HG03571 (cell line): ENCODE measurements around the gene STRIP2.
"Not testable (repeated sequence)": the region's sequence is repeated elsewhere in the genome, so short reads cannot be mapped to it uniquely, and the experiment has no call there.

ENCODE experiments used
- ATAC-seq: cut with Tn5 transposase; IDR thresholded peaks from one replicate; pipeline ENCODE4 v1.9.1; 2021; ENCODE audit not compliant: unreplicated experiment

STRIP2 gene

DNA sequence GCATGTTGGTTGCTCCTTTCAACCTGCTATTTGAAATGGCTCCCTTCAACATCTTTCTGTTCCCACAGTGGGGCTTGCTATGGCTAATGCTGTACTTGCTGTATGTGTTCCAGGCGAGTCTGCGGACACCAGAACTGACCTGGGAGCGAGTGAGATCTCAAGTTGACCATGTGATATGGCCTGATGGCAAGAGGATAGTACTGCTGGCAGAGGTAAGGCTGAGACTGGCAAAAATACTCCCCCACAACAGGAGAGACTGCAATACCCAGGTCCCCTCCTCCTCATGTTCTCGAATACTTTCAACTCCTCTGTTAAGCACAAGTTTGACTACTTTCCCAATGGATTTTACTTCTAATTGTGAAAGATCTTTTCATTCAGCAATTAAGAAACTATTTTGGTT lies 11.5 kb upstream of the STRIP2 start:
- ATAC-seq = no peak

DNA sequence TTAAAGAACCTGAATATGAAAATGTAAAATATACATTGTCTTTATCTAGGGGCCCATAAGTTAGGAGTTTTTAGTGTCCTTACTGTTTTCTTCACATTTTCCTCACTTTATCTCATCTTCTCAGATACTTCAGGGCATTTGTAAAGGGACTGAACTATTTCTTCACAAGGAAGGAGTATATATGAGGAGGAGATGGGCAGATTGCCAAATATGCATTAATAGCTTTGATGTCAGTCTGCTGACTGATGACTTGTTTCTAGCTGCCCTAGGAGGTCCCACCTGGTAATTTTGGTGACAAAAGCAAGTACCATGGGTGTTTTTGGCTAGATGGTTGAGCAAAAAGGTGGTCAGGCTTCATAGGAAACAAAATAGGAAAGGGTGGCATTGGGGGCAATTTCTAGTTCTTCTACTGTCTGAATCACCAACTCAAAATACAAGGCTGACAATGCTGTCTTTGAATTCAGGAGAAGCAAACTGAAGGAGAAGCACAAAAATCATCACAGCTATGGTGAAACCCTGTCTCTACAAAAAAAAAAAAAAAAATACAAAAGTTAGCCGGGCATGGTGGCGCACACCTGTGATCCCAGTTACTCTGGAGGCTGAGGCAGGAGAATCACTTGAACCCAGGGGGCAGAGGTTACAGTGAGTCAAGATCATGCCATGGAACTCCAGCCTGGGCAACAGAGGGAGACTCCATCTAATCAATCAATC lies 10.4 kb upstream of the STRIP2 start:
- no peak for ATAC-seq

DNA sequence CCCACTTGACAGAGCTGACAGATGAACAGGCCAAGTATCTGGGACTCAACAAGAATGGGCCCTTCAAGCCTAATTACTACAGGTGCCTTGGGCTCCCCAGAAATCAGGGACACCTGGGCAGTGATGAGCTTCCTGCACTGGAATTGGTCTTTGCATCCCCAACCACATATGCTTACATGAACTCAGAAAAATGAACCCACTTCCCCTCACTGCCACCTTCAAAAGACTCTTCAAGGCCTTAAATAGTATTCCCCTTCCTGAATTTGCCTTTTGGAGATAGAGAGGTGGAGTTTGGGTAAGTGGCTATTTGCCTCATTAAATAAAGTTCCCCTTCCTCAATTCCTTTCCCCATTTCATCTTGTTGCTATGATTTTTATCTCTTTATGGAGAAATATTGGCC lies 7.8 kb upstream of the STRIP2 start:
- ATAC-seq = no peak

DNA sequence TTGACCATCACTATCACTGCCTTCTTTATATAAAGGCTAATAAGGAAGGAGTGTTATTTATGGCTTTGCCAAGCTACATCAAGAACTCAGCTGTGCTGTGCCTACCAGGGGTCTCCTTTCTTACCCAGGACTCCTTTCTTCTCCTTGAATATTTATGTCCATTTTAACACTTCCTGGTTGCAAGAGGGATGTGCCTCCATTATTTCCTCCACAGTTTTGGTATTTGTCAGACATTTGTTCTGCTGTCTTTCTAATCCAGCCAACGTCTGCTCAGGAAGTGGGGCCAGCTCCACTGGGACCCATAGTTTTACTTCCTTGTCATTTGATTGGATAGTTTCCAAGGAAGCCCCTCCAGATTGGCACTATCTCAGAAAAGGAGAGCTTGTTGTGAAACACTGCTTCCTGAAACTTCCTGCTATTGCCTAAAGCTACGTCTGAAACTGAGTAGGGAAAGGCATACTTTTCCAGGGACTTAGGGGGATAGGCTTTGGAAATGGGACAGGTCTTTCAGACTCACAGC lies 6.6 kb upstream of the STRIP2 start:
- ATAC-seq = no peak

DNA sequence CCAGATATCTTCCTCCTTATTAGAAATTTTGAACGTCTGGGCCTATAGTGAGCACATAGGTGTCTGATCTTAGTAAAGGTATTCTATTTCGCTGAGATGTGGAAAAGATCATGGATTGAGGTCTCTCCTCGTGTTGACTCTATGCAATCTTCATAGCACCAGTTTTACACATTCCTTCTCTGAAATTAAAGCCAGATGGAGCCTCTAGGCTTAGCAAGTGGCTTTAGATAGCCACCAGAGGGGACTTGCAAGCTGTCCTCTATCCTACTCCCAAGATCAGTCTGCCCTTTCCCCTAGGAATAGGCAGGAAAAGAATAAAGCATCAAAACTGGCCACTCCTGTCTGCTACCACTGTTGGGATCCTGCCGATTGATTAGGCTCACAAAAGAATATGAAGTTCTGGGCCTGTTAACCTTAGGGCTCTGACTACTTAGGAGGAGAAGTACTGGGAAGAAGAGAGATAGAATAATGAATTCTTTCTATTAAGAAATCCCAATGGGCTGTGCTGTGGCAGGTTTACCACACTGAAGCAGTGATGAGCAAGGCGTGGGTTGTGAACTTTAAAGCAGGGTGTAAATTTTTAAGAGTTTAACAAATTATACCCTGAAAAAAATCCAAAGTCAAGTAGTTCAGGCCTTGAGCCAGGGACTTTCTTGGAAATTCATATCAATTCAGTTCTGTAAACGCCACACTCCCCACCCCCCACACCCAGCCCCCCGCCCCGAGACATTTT lies 2.2 kb upstream of the STRIP2 start:
- ATAC-seq = no peak

DNA sequence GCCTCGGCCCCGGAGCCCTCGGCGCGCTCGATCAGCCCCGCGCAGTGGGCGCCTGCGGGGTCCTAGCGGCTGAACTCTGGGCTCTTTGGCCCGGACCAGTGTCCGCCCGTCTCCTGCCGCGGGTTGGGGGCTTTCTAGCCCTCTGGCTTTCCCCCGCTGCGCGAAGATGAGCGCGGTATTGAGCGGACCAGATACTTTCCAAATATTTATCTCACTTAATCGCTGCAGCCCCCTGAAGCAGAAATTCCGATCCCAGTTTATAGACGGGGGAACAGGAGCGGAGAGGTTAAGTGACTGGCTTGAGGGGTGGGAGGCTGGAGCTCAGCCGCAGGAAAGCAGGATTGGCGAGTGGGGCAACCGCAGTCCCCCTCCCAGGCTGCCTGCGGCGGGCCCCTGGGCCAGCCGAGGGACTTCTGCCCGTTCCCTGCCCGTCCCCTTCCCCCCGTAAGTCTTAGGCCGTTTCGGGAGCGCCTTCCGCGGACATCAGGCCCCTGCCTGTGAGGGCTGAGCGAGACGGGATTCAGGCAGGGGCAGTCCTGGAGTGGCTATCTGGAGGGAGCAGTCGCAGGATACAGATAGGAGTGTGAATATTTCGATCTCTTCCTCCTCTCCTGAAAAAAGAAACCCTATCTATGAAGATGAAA lies 565 bp downstream of the STRIP2 start:
- no peak for ATAC-seq

DNA sequence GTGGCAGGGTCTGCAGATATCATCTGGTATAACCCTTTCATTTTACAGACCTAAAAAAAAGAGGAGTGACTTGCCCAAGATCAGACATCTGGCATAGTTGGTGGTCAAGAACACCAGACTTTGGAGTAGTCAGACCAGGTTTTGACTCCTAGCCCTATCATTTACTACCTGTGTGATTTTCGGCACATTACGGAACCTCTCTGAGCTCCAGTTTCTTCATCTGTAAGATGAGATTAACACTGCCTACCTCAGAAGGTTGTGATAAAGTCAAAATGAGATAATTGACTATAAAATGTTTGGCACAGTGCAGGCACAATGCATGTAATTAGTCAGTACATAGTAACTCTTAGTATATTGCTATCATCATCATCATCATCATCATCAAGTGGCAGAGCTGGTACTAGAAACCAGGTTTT lies 1.2 kb downstream of the STRIP2 start:
- no peak for ATAC-seq

DNA sequence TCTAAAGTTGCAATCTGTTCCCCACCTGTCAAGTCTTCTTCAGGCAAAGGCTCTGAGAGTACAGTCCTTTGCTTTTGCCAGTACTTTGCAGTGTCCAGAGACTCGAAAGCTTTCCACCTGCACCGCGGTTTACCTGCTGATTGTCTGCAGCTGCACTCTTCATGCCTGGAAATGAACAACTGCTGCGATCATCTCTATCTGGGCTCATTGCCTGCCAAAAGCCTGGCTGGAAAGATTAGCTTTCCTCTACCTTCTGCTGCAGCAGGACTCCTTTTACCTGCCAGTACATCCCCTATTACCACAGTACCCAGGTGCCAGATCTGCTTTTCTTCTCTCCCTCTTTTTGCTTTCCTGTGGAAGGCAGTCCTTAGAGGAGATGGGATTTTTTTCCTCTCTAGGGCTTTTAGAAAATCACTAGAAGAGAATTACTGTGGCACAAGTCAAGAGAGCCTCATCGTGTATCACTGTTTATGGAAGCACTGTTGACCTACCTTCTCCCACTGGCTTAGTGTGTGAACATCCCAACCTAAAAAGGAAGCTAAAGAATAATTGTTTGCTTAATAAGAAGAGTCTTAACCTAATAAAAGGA lies 2.2 kb downstream of the STRIP2 start:
- ATAC-seq = no peak

DNA sequence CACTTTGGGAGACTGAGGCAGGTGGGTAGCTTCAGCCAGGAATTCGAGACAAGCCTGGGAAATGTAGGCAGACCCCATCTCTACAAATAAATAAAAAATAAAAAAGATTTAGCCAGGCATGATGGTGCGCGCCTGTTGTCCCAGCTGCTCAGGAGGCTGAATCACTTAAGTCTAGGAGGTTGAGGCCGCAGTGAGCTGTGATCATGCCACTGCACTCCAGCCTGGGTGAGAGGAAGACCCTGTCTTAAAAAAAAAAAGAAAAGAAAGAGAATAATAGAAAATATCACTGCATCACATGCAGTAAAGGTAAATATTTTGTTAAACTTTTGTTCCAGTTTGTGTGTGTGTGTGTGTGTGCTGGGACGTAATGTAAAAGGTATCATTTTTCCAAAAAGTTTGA lies 3.0 kb downstream of the STRIP2 start:
- no peak for ATAC-seq

DNA sequence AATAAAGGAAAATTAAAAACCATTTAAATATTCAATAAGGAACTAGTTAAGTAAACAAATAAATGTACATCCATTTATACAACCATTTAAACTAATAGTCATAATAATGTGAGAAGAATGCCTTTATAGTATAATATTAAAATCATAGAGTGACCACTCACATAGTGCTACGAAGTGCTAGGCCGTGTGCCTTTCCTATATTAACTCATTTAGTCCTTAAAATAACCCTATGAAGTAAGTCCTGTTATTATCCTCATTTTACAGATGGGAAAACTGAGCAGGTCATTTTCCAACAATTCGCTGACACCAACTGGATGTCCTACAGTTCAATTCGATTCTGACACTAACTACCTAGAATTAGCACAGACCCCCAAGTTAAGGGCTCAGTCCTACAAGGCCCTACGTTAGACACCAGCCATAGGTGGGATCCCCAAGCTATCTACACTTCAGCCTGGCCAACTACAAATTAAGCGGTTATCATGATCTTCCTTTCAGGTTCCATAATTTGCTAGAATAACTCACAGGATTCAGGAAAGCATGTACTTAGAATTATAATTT lies 4.1 kb downstream of the STRIP2 start:
- ATAC-seq = no peak

DNA sequence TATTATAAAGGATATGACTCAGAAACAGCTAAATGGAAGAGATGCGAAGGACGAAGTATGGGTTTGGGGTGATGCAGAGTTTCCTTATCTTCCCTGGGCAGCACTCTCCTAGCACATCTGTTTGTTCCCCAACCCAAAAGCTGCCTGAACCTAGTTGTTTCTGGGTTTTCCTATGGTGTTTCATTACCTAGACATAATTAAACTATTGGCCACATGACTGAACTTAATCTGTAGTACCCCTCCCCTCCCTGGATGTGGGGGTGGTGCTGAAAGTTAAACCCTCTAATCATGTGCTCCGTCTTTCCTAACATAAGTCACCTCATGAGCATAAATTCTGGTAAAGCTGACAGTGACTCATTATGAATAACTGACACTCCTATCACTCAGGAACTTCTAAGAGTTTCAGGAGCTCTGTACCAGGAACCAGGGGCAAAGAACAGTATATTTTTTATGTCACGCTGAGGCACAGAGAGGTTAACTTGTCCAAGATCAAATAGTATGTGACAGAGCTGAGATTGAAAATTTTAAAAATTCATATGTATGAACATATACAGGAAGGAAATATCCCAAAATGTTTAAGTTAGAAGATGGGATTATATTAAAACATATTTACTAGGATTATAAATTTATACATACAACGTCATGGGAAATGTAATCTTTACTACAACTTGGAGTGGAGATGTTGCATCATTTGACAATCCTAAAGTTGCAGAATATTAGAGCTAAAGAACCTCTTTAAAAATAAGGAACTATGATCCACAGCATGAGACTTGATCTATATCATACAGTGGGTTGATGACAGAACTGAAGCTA lies 4.8 kb downstream of the STRIP2 start:
- ATAC-seq = no peak

DNA sequence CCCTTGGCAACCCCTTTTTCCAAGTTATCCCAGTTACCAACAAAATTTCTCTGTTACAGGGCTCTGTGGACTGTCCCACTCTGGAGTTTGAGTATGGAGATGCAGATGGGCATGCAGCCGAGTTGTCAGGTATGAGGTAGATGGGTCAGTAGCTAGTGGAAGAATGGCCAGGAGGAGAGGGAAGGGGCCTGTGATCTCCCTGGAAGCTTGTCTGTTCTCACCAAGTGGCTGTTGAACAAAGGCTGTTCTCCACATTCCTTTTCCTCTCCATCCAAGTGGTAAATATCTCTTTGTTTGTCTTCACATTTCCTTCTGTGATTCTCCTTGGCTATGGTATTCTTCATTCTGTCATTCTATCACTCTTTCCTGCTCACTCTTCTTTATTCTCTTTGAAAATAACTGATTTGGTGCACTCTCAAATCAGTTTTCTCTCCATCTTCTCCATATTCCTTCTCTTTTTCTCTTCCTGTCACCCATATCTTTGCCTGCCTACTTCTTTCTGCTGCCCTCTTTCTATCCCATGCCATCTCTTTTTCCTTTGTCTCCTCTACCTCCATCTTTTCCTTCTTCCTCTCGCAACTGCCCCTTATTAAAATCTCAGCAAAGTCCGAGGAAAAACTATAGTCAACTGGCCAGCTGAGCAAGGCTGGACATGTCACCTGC lies 5.9 kb downstream of the STRIP2 start:
- no peak for ATAC-seq

DNA sequence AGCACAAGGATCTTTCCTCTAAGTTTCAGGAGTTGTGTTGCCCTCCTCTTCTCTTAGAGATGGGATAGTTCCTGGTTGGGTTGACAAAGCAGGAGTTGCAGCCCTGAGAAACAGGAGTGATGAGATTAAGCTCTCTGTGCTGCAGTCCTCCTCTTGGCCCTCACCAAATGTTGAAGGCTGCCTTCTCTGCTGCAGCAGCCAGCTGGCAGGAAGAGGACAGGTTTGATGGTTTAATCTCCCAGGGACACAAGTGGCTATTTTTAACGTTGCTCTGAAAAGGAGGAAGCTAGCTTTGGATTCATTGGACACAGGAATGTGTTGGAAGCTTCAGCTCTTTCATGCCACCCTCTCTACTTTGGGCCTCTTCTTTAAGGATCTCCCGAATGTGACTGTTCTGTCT lies 9.4 kb downstream of the STRIP2 start:
- no peak for ATAC-seq

DNA sequence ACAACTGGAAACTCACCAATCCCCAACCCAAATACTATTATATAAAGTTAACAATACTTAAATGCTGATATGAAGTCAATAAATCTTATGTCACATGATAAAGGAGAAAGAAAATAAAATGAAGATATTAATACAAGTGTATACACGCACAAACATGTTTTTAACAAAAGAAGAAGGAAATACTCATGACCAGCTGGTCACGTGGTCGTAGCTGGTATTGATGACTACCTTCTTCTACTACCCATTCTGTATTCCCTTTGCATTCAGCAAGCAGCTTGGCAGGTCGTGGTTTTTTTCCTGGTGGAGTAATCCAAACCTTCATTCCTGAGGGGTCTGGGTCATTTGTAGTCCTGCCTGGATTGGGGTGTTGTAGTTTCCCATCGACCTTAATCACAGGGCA lies 10.5 kb downstream of the STRIP2 start:
- not testable (repeated sequence) for ATAC-seq

DNA sequence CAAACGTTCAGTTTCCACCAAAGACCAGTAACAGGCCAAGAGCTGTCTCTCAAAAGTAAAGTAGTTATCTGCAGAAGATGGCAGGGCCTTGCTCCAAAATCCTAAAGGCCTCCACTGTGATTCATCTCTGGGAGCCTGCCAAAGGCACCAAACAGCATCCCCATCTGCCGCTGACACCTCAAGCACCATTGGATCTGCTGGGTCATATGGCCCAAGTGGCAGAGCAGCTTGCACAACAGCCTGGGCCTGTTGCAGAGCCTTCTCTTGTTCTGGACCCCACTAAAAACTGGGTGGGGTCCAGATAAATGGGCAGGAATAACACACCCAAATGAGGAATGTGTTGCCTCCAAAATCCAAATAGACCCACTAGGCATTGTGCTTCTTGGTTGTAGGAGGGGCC lies 12.7 kb downstream of the STRIP2 start:
- not testable (repeated sequence) for ATAC-seq

DNA sequence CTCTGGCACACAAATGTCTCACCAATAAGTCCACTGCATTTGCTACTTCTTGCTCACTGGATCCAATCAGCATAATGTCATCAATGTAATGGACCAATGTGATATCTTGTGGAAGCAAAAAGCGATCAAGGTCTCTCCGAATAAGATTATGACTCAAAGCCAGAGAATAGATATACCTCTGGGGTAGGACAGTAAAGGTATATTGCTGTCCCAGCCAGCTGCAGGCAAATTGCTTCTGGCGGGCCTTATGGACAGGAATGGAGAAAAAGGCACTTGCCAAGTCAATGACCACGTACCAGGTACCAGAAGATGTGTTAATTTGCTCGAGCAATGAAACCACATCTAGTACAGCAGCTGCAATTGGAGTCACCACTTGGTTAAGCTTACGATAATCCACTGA lies 13.2 kb downstream of the STRIP2 start:
- ATAC-seq = not testable (repeated sequence)

DNA sequence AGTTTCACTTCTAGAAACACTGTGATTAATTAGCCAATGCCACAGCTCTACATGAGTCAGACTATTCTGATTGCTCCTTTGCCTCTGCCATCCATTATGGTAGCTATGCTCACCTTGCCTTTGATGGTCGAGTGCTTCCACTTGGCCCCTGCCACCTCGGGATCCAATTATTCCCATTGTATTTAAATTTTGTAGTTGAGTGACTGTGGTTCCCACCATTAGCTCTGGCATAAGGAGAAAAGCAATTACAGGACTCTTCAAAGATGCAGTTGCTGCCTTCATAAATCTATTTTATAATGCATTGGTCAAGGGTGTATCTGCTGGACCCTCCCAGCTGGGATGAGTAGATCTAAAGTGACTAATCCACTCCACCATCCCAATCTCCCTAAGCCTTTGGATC lies 14.4 kb downstream of the STRIP2 start:
- not testable (repeated sequence) for ATAC-seq

DNA sequence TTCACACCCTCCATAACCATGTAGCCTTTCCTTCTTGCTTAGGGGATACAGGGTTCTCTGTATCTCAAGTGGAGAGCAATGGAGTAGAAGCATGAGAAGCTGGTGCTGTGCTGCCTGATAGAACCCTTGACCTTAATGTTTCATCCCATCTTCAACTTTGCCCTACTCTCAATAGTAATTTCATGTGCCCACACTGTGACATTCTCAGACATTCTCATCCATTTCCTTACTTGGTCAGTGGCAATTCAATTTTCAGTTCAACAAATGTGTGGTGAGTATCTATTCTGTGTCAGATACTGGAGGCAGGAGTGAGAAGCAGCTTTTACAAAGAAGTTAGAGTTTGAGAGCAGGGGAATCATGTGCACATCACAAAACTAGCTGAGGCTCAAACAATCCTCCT lies 16.1 kb downstream of the STRIP2 start:
- no peak for ATAC-seq

DNA sequence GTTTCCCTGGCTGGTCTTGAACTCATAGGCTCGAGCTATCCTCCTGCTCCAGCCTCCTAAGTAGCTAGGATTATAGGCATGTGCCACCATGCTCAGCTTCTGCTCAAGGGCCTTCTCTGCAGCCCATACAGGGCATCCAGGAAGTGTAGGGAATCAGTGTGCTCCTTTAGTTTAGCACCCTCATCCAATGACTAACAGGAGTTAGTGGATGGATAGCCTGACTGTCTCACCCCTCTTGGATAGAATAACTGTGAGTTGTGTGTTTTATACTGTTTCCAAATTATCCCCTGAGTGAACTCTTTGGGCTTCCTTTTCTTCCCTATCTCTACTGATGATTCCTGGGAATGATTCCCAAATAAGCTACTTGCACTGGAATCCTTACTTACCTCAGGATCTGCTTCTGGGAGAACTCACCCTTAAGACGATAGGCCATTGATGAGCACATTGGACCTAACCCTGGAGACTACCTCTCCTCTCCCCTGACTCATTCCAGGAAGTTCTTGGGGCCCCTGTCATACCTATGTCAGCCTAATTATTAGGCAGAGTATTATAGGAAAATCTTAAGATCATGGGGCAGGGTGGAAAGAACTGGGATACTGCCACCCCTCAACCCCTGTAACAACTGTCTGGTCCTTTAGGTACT lies 18.5 kb downstream of the STRIP2 start:
- ATAC-seq = no peak
